IMR-90 (cell line): Measurements from ENCODE around the gene ZFHX3. TPM values are rescaled to one million over a fixed set of nuclear protein-coding genes. Genes with fewer than 3 reads are reported as not detected.

ENCODE experiments used
- ATAC-seq: fragments of 200-7000 bp; cut with Tn5 transposase; 2 replicates; pipeline ENCODE4 v1.9.1; 2020; ENCODE audit warnings: low read depth, mild to moderate bottlenecking, moderate library complexity
- BruUV-seq: library from RNA; stranded (reverse); fragments of 400-500 nt; replicated peaks from 2 replicates; lab custom pipeline; 2021; lab: Mats Ljungman, UMichigan
- CTCF ChIA-PET: fragments of 300-600 bp; formaldehyde crosslinking; extraction: SDS; loops from one replicate; lab custom pipeline; 2021; ENCODE audit warnings: antibody characterized with exemption; lab: Yijun Ruan, JAX
- POLR2A ChIA-PET: fragments of 300-600 bp; sonication (Branson Sonifier 250); formaldehyde crosslinking; loops from one replicate; lab custom pipeline; 2022; ENCODE audit warnings: antibody characterized with exemption; ENCODE audit not compliant: unreplicated experiment; lab: Charles Lee
- DNase-seq: peaks from one replicate; pipeline ENCODE4 v3.0.0; 2013
- H2AFZ ChIP-seq: replicated peaks from 2 replicates; pipeline ENCODE3; 2013; ENCODE audit warnings: low read length, mild to moderate bottlenecking; ENCODE audit not compliant: poor library complexity
- H2AK5ac ChIP-seq: 2 replicates; pipeline ENCODE4 v1.6.1; 2013; ENCODE audit warnings: low read depth, low read length, inconsistent platforms
- H2AK9ac ChIP-seq: replicated peaks from 2 replicates; pipeline ENCODE3; 2013; ENCODE audit warnings: mild to moderate bottlenecking, low read depth, low read length, moderate library complexity; ENCODE audit not compliant: poor library complexity
- H2BK120ac ChIP-seq: 2 replicates; pipeline ENCODE4 v1.6.1; 2013; ENCODE audit warnings: low read depth, low read length, inconsistent platforms
- H2BK15ac ChIP-seq: 3 replicates; pipeline ENCODE4 v1.6.1; 2013; ENCODE audit warnings: low read depth, low read length, inconsistent platforms
- H2BK20ac ChIP-seq: 2 replicates; pipeline ENCODE4 v1.6.1; 2013; ENCODE audit warnings: low read depth, mild to moderate bottlenecking, inconsistent platforms, low read length, moderate library complexity
- H2BK5ac ChIP-seq: 2 replicates; pipeline ENCODE4 v1.6.1; 2013; ENCODE audit warnings: mild to moderate bottlenecking, low read depth, low read length, inconsistent platforms; ENCODE audit not compliant: poor library complexity, severe bottlenecking
- H3K14ac ChIP-seq: replicated peaks from 2 replicates; pipeline ENCODE4 v1.6.1; 2013; ENCODE audit warnings: low read depth, low read length, inconsistent platforms
- H3K18ac ChIP-seq: 2 replicates; pipeline ENCODE4 v1.6.1; 2013; ENCODE audit warnings: low read depth, low read length, control low read depth
- H3K23ac ChIP-seq: 2 replicates; pipeline ENCODE4 v1.6.1; 2013; ENCODE audit warnings: low read depth, low read length, inconsistent platforms
- H3K27ac ChIP-seq: 2 replicates; pipeline ENCODE4 v1.5.1; 2013; ENCODE audit warnings: mild to moderate bottlenecking, control low read depth, low read length; ENCODE audit not compliant: insufficient read depth
- H3K27me3 ChIP-seq: 2 replicates; pipeline ENCODE4 v1.6.1; 2013; ENCODE audit warnings: low read length; ENCODE audit not compliant: control insufficient read depth, insufficient read depth
- H3K36me3 ChIP-seq: 2 replicates; pipeline ENCODE4 v1.6.1; 2013; ENCODE audit warnings: low read length, mixed read lengths; ENCODE audit not compliant: control insufficient read depth, insufficient read depth
- H3K4ac ChIP-seq: 2 replicates; pipeline ENCODE4 v1.6.1; 2013; ENCODE audit warnings: low read depth, low read length, inconsistent platforms
- H3K4me1 ChIP-seq: 2 replicates; pipeline ENCODE4 v1.6.1; 2013; ENCODE audit warnings: low read length, mixed read lengths; ENCODE audit not compliant: control insufficient read depth, insufficient read depth
- H3K4me2 ChIP-seq: 2 replicates; pipeline ENCODE4 v1.6.1; 2013; ENCODE audit warnings: low read depth, mild to moderate bottlenecking, control low read depth, low read length, moderate library complexity
- H3K4me3 ChIP-seq: 2 replicates; pipeline ENCODE4 v1.5.1; 2013; ENCODE audit warnings: low read depth, mild to moderate bottlenecking, control low read depth, low read length, moderate library complexity; ENCODE audit not compliant: insufficient read depth
- H3K56ac ChIP-seq: 2 replicates; pipeline ENCODE4 v1.6.1; 2013; ENCODE audit warnings: low read length, inconsistent platforms; ENCODE audit not compliant: insufficient read depth; ENCODE audit errors: extremely low read depth
- H3K79me1 ChIP-seq, 2 experiments: 2 replicates each; pipeline ENCODE4 v1.6.1; 2013; ENCODE audit warnings: low read length in 2 of 2, inconsistent platforms in 1 of 2, low read depth in 1 of 2
- H3K9ac ChIP-seq: 2 replicates; pipeline ENCODE4 v1.6.1; 2013; ENCODE audit warnings: low read depth, low read length, control low read depth
- H3K9me1 ChIP-seq: 2 replicates; pipeline ENCODE4 v1.6.1; 2013; ENCODE audit warnings: low read length, inconsistent platforms; ENCODE audit not compliant: insufficient read depth
- H3K9me3 ChIP-seq: 2 replicates; pipeline ENCODE4 v1.6.1; 2013; ENCODE audit warnings: low read length; ENCODE audit not compliant: control insufficient read depth, insufficient read depth
- H4K20me1 ChIP-seq: 2 replicates; pipeline ENCODE4 v1.6.1; 2013; ENCODE audit warnings: low read length, inconsistent platforms; ENCODE audit not compliant: insufficient read depth
- H4K5ac ChIP-seq: 2 replicates; pipeline ENCODE4 v1.6.1; 2013; ENCODE audit warnings: mild to moderate bottlenecking, low read depth, low read length, control low read depth
- H4K8ac ChIP-seq, 2 experiments: 2 replicates each; pipeline ENCODE4 v1.6.1; 2013; ENCODE audit warnings: low read depth in 2 of 2, low read length in 2 of 2, control low read depth in 1 of 2, inconsistent platforms in 1 of 2
- H4K91ac ChIP-seq: 2 replicates; pipeline ENCODE4 v1.6.1; 2013; ENCODE audit warnings: low read depth, low read length, inconsistent platforms; ENCODE audit not compliant: insufficient read depth
- CHD1 ChIP-seq: IDR thresholded peaks from 2 replicates; pipeline ENCODE4 v1.6.1; 2012; ENCODE audit warnings: low read depth, low read length, improper control_type of control experiment
- MAZ ChIP-seq: IDR thresholded peaks from 2 replicates; pipeline ENCODE4 v1.6.1; 2012; ENCODE audit warnings: low read depth, mild to moderate bottlenecking, low read length, improper control_type of control experiment, moderate library complexity, borderline replicate concordance
- POLR2A ChIP-seq: IDR thresholded peaks from 2 replicates; pipeline ENCODE4 v1.6.1; 2012; ENCODE audit warnings: mild to moderate bottlenecking, low read depth, low read length
- RAD21 ChIP-seq: IDR thresholded peaks from 2 replicates; pipeline ENCODE4 v1.6.1; 2012; ENCODE audit warnings: low read length, improper control_type of control experiment
- RFX5 ChIP-seq: IDR thresholded peaks from 2 replicates; pipeline ENCODE4 v1.8.0; 2012; ENCODE audit warnings: low read depth, mild to moderate bottlenecking, low read length, moderate library complexity
- WGBS, 2 experiments: methylation state at CpG; one replicate each; pipeline versions ENCODE4 v1.1.5 to v1.1.7; 2013; ENCODE audit warnings: missing lambda C conversion rate in 2 of 2; ENCODE audit not compliant: insufficient read length in 1 of 2; ENCODE audit errors: extremely low coverage in 2 of 2; 5-methylcytosine and 5-hydroxymethylcytosine counted together
- dilution Hi-C: fragments of 300-500 bp; cut with HindIII; formaldehyde crosslinking; loops from one replicate; pipeline ENCODE4 v1.14.3; 2018; ENCODE audit warnings: low sequenced_read_pairs; ENCODE audit not compliant: unreplicated experiment
- in situ Hi-C: fragments of 300-500 bp; cut with MboI; formaldehyde crosslinking; loops from 3 replicates; pipeline ENCODE4 v1.14.3; 2019; ENCODE audit warnings: low sequenced_read_pairs, inconsistent platforms, mixed read lengths
- intact Hi-C: fragments of 100-400 bp; cut with micrococcal nuclease; formaldehyde crosslinking; loops from 2 replicates; pipeline ENCODE4 v1.10.0; 2022
- polyA plus RNA-seq, 3 experiments: library from polyadenylated mRNA; depleted of rRNA; stranded (reverse); fragments of >200 nt; gene quantifications; 2 replicates each; pipeline ENCODE4 v1.2.3, GENCODE V29; 2012; ENCODE audit warnings: low replicate concordance in 1 of 3
- total RNA-seq: library from RNA; depleted of rRNA; stranded (reverse); fragments of >200 nt; gene quantifications from 2 replicates; pipeline ENCODE4 v1.2.3, GENCODE V29; 2012
- TF ChIP-seq, protein P1 (sequence below): fragments of 150-350 bp; IDR thresholded peaks from 2 replicates; pipeline ENCODE4 v1.6.1; 2017; ENCODE audit warnings: mild to moderate bottlenecking, antibody characterized with exemption, low read length, low read depth

Gene ZFHX3
- total and polyA plus RNA-seq, 2 of the 4 experiments (the other 2 are of a cell fraction), result 1.4 to 1.7 TPM

DNA sequence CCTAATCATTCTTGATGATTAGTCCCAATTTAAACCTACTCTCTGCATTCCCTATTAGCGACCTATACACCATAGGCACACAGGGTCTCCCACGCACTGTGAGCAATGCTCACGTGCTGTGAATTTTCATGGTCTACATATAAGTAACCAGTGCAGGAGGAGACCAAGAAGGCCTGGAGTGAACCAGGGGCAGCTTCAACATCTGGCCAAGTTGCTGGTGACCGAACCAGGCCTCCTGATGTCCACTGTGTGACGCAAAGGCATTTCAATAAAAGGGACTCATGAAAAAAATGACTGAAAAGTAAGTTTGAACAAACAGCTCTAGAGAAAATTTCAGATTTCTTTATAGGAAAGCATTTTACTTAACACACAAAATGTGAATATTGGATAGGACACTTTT, 107.0 kb downstream of the ZFHX3 start:
- intact Hi-C loops (no loop called here), dilution Hi-C loops (loop anchor here (25.0 kb wide), 1 partner anchor 96 kb away; the partner anchor contains the start of gene ZFHX3), in situ Hi-C loops (no loop called here)
- H3K23ac ChIP-seq, result no peak overlapping the region
- peaks cover 12% of the 10 kb centered on the region for H3K9me1 ChIP-seq
- ATAC-seq, result no peak
- H2BK15ac ChIP-seq, result no peak overlapping the region
- peaks cover 42 to 80% of the 10 kb centered on the region in 2 experiments for H3K79me1 ChIP-seq
- no peak for DNase-seq
- no peak overlapping the region for H2BK20ac ChIP-seq
- no peak overlapping the region for H3K9ac ChIP-seq
- no peak overlapping the region for H4K91ac ChIP-seq
- H2AFZ ChIP-seq, result no peak overlapping the region
- H3K36me3 ChIP-seq, result peaks cover 3% of the 10 kb centered on the region; the same call in 1 of the 2 replicates
- H2BK120ac ChIP-seq, result no peak overlapping the region
- no peak overlapping the region for H2AK5ac ChIP-seq
- TF ChIP-seq CHD1 (no peak), MAZ (no peak), RAD21 (no peak), RFX5 (no peak), POLR2A (no peak)
- TF ChIP-seq, protein P1, sequence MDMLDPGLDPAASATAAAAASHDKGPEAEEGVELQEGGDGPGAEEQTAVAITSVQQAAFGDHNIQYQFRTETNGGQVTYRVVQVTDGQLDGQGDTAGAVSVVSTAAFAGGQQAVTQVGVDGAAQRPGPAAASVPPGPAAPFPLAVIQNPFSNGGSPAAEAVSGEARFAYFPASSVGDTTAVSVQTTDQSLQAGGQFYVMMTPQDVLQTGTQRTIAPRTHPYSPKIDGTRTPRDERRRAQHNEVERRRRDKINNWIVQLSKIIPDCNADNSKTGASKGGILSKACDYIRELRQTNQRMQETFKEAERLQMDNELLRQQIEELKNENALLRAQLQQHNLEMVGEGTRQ, result no peak
- no peak overlapping the region for H3K4ac ChIP-seq
- no peaks in the 10 kb centered on the region for H3K9me3 ChIP-seq
- no peak overlapping the region for H3K4me3 ChIP-seq
- no peaks in the 10 kb centered on the region for H3K27me3 ChIP-seq
- POLR2A ChIA-PET, result no interaction called here
- H3K4me2 ChIP-seq, result no peak overlapping the region
- no peak overlapping the region for H3K27ac ChIP-seq
- no peak overlapping the region for H4K5ac ChIP-seq
- H4K20me1 ChIP-seq, result peaks cover 33% of the 10 kb centered on the region; the same call in 1 of the 2 replicates
- no peak overlapping the region for H3K56ac ChIP-seq
- no peak overlapping the region for H2AK9ac ChIP-seq
- 93% methylated on average over 3 of the region's 5 CpGs; no CpG with 5 or more reads in 1 of the 2 experiments for whole genome bisulfite sequencing, 2 experiments
- H3K14ac ChIP-seq, result no peak overlapping the region
- no peak overlapping the region for H3K18ac ChIP-seq
- CTCF ChIA-PET, result no interaction called here
- H3K4me1 ChIP-seq, result peaks cover 16% of the 10 kb centered on the region
- no peak overlapping the region for H2BK5ac ChIP-seq
- no peak overlapping the region for H4K8ac ChIP-seq
- no TSS peak for BruUV-seq
